Measurements from ENCODE around the gene PUSL1. TPM values are rescaled to one million over a fixed set of nuclear protein-coding genes. Genes with fewer than 3 reads are reported as not detected.

PUSL1 gene
- total and polyA plus RNA-seq, 2 donors from 2014 or later, result 12.6 to 13.9 TPM

- DNase-seq (no peak), FAIRE-seq (no peak)
- Histone ChIP-seq H3K27ac (ENCODE audit: low read depth in 2 of 2, low read length in 2 of 2) (no peak overlapping the region), H3K36me3 (ENCODE audit: control insufficient read depth in 2 of 3, insufficient read depth in 3 of 3, low read length in 3 of 3) (peaks cover 0 to 3% (median 0%) of the 10 kb centered on the region in 3 donors), H3K9me3 (ENCODE audit: control insufficient read depth in 2 of 3, insufficient read depth in 1 of 3, low read length in 3 of 3) (no peaks in the 10 kb centered on the region), H3K4me3 (ENCODE audit: low read length in 3 of 3) (no peak overlapping the region), H3K4me1 (ENCODE audit: control insufficient read depth in 2 of 3, insufficient read depth in 2 of 3, low read depth in 1 of 3, low read length in 3 of 3) (no peaks in the 10 kb centered on the region), H3K27me3 (ENCODE audit: control insufficient read depth, insufficient read depth, low read length) (no peaks in the 10 kb centered on the region), H3K9ac (ENCODE audit: low read length in 3 of 3) (no peak overlapping the region)
- intact Hi-C loops (cut with DNase I), result no loop called here
- TF ChIP-seq, protein P1, sequence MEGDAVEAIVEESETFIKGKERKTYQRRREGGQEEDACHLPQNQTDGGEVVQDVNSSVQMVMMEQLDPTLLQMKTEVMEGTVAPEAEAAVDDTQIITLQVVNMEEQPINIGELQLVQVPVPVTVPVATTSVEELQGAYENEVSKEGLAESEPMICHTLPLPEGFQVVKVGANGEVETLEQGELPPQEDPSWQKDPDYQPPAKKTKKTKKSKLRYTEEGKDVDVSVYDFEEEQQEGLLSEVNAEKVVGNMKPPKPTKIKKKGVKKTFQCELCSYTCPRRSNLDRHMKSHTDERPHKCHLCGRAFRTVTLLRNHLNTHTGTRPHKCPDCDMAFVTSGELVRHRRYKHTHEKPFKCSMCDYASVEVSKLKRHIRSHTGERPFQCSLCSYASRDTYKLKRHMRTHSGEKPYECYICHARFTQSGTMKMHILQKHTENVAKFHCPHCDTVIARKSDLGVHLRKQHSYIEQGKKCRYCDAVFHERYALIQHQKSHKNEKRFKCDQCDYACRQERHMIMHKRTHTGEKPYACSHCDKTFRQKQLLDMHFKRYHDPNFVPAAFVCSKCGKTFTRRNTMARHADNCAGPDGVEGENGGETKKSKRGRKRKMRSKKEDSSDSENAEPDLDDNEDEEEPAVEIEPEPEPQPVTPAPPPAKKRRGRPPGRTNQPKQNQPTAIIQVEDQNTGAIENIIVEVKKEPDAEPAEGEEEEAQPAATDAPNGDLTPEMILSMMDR (IDR thresholded peaks at IDR 0.05; ENCODE audit: borderline replicate concordance, extremely low read depth, insufficient read depth), result no peak
These were observed 26.9 kb downstream of the PUSL1 start for GRCh38 chr1:1335283-1335682.

GRCh38 chr1:1335792-1336248 lies 27.4 kb downstream of the PUSL1 start:
- Histone ChIP-seq H3K4me3 (ENCODE audit: low read length in 3 of 3) (no peak overlapping the region), H3K27me3 (ENCODE audit: control insufficient read depth, insufficient read depth, low read length) (no peaks in the 10 kb centered on the region), H3K4me1 (ENCODE audit: control insufficient read depth in 2 of 3, insufficient read depth in 2 of 3, low read depth in 1 of 3, low read length in 3 of 3) (no peaks in the 10 kb centered on the region), H3K9ac (ENCODE audit: low read length in 3 of 3) (no peak overlapping the region), H3K9me3 (ENCODE audit: control insufficient read depth in 2 of 3, insufficient read depth in 1 of 3, low read length in 3 of 3) (no peaks in the 10 kb centered on the region), H3K36me3 (ENCODE audit: control insufficient read depth in 2 of 3, insufficient read depth in 3 of 3, low read length in 3 of 3) (peaks cover 0 to 8% (median 4%) of the 10 kb centered on the region in 3 donors), H3K27ac (ENCODE audit: low read depth in 2 of 2, low read length in 2 of 2) (no peak overlapping the region)
- intact Hi-C loops (cut with DNase I), result no loop called here
- TF ChIP-seq, protein P1 (IDR thresholded peaks at IDR 0.05; ENCODE audit: borderline replicate concordance, extremely low read depth, insufficient read depth), result no peak
- FAIRE-seq (no peak), DNase-seq (no peak)

- H3K9ac ChIP-seq (ENCODE audit: low read length in 3 of 3), result no peak overlapping the region
- FAIRE-seq, result no peak
- no peaks in the 10 kb centered on the region for H3K27me3 ChIP-seq (ENCODE audit: control insufficient read depth, insufficient read depth, low read length)
- no peaks in the 10 kb centered on the region for H3K4me1 ChIP-seq (ENCODE audit: control insufficient read depth in 2 of 3, insufficient read depth in 2 of 3, low read depth in 1 of 3, low read length in 3 of 3)
- peaks cover 4 to 14% (median 10%) of the 10 kb centered on the region in 3 donors for H3K36me3 ChIP-seq (ENCODE audit: control insufficient read depth in 2 of 3, insufficient read depth in 3 of 3, low read length in 3 of 3)
- H3K27ac ChIP-seq (ENCODE audit: low read depth in 2 of 2, low read length in 2 of 2), result no peak overlapping the region
- TF ChIP-seq, protein P1 (IDR thresholded peaks at IDR 0.05; ENCODE audit: borderline replicate concordance, extremely low read depth, insufficient read depth), result no peak
- intact Hi-C loops (cut with DNase I), result no loop called here
- no peaks in the 10 kb centered on the region for H3K9me3 ChIP-seq (ENCODE audit: control insufficient read depth in 2 of 3, insufficient read depth in 1 of 3, low read length in 3 of 3)
- DNase-seq, result no peak
- no peak overlapping the region for H3K4me3 ChIP-seq (ENCODE audit: low read length in 3 of 3)
These were observed 28.0 kb downstream of the PUSL1 start for GRCh38 chr1:1336446-1336845.

Measured in kidney (tissue), 14 donors.